Nephron (organoid): ENCODE measurements around the gene PTPRN2.

Experiments used
- H3K27ac Mint-ChIP-seq, 3 experiments: 2 replicates each; pipeline ENCODE4 v1.8.0; 2020; ENCODE audit warnings: mixed read lengths in 3 of 3, mild to moderate bottlenecking in 2 of 3, moderate library complexity in 1 of 3
- H3K27me3 Mint-ChIP-seq: 2 replicates; pipeline ENCODE4 v1.8.0; 2021; ENCODE audit warnings: low read depth, mild to moderate bottlenecking, moderate library complexity, mixed read lengths
- H3K36me3 Mint-ChIP-seq: 2 replicates; pipeline ENCODE4 v1.8.0; 2020; ENCODE audit warnings: low read depth, mixed read lengths
- H3K4me1 Mint-ChIP-seq: 2 replicates; pipeline ENCODE4 v1.8.0; 2020; ENCODE audit warnings: mixed read lengths
- H3K4me3 Mint-ChIP-seq, 3 experiments: 2 replicates each; pipeline ENCODE4 v1.8.0; 2020; ENCODE audit warnings: mild to moderate bottlenecking in 3 of 3, mixed read lengths in 3 of 3, moderate library complexity in 2 of 3
- H3K9me3 Mint-ChIP-seq: 2 replicates; pipeline ENCODE4 v1.8.0; 2020; ENCODE audit warnings: mixed read lengths
- TF ChIP-seq, protein P1 (sequence below), 3 experiments: fragments of 200-600 bp; sonication (generic); IDR thresholded peaks; one replicate each; pipeline ENCODE4 v1.5.0; 2021; ENCODE audit warnings: antibody characterized with exemption in 3 of 3; ENCODE audit not compliant: unreplicated experiment in 3 of 3

Gene PTPRN2

GRCh38 chr7:157692460-157693011 is 895.1 kb downstream of the PTPRN2 start:
- Mint-ChIP-seq H3K36me3 (no peaks in the 10 kb centered on the region), H3K9me3 (peaks cover 5% of the 10 kb centered on the region), H3K27me3 (peaks cover 71% of the 10 kb centered on the region), H3K4me1 (peaks cover 10% of the 10 kb centered on the region), H3K4me3 (peak overlapping the region; percentile 62 to 66 (median 65)), H3K27ac (no peak overlapping the region)
- TF ChIP-seq, protein P1, sequence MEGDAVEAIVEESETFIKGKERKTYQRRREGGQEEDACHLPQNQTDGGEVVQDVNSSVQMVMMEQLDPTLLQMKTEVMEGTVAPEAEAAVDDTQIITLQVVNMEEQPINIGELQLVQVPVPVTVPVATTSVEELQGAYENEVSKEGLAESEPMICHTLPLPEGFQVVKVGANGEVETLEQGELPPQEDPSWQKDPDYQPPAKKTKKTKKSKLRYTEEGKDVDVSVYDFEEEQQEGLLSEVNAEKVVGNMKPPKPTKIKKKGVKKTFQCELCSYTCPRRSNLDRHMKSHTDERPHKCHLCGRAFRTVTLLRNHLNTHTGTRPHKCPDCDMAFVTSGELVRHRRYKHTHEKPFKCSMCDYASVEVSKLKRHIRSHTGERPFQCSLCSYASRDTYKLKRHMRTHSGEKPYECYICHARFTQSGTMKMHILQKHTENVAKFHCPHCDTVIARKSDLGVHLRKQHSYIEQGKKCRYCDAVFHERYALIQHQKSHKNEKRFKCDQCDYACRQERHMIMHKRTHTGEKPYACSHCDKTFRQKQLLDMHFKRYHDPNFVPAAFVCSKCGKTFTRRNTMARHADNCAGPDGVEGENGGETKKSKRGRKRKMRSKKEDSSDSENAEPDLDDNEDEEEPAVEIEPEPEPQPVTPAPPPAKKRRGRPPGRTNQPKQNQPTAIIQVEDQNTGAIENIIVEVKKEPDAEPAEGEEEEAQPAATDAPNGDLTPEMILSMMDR (IDR thresholded peaks at IDR 0.05; ENCODE audit: unreplicated experiment in 3 of 3) = no peak

DNA sequence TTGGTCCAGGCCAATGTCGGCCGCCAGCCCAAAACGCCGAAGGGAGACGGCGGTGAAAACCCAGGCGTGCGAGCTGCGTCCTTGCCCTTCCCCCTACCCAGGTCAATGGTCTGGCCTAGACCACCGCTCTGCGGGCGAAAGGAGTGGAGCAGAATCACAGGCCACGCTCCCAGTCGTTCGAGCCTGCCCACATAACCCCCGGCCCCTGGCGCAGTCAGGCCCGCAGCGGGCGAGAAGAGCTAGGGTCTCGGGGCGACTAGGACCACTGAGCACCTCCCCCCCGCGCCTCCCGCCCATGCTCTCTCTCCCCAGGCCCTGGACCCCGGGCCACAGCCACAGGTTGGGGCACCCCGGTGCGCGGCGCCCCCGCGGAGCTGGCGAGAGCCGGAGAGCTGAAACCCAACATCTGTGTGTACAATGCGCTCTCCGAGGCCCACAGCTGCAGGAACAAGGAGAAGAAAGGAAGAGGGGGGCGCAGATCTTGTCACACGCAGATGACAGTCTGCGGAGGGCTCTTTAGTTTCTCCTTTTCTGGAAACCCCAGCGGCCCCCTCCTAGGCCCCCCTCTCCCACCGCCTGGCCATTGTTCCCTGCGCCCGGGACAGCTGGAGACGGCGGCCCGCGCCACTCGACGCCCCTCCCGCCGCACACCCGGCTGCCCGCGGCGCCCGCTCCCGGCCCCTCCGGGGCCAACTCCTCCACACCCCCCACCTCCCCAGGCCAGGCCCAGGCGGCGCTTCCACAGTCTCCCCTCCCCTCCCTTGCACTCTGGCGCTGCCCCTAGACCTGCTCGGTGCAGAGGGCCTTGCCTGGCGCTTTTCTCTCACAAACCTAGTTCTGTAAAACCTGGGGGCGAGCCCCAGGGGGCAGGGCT is 895.8 kb downstream of the PTPRN2 start:
- TF ChIP-seq, protein P1 (IDR thresholded peaks at IDR 0.05; ENCODE audit: unreplicated experiment in 3 of 3) = no peak
- H3K27ac Mint-ChIP-seq = no peak overlapping the region
- H3K4me1 Mint-ChIP-seq = peaks cover 10% of the 10 kb centered on the region
- H3K4me3 Mint-ChIP-seq = peak overlapping the region; percentile 70 to 84 (median 84)
- no peaks in the 10 kb centered on the region for H3K36me3 Mint-ChIP-seq
- H3K9me3 Mint-ChIP-seq = peaks cover 5% of the 10 kb centered on the region
- peaks cover 78% of the 10 kb centered on the region for H3K27me3 Mint-ChIP-seq

DNA sequence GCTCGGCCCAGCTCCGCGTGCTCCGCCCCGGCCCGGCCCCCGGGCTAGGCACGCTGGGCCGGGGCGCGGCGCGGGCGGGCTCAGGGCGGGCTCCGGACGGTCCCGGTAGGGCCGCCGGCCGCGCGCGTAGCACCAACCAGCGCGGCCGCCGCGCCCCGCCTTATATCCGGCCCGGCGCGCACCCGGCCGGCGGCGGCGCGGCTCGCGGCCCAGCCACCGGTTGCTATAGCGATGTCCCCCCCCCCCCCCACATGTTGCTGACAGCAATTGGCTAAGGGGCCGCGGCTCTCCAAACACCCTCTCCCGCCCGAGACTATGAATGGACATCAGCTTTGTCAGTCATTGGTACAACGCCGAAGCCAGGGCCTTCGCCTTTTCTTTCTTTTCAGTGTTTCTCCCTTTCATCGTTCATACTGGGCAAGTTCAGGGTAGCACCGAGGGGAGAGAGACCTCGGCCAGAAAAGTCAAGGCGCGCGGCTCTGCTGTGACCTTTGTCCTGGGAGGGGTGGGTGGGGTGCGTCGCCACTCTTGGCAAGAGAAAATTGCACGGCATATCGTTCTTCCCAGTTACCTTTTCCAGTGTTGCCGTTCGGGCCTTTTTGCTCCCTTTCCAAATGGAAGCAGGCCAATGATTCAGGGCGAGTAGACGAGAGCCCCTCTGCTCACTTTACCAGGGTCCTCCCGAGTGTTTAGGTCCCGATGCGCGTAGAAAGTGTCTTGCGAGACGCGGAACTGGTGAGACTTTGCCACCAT is 896.6 kb downstream of the PTPRN2 start:
- peaks cover 10% of the 10 kb centered on the region for H3K4me1 Mint-ChIP-seq
- TF ChIP-seq, protein P1 (IDR thresholded peaks at IDR 0.05; ENCODE audit: unreplicated experiment in 3 of 3) = no peak
- H3K27me3 Mint-ChIP-seq = peaks cover 86% of the 10 kb centered on the region
- no peaks in the 10 kb centered on the region for H3K36me3 Mint-ChIP-seq
- H3K9me3 Mint-ChIP-seq = peaks cover 5% of the 10 kb centered on the region
- H3K27ac Mint-ChIP-seq = no peak overlapping the region
- H3K4me3 Mint-ChIP-seq = peak overlapping the region; percentile 70 to 84 (median 84)

DNA sequence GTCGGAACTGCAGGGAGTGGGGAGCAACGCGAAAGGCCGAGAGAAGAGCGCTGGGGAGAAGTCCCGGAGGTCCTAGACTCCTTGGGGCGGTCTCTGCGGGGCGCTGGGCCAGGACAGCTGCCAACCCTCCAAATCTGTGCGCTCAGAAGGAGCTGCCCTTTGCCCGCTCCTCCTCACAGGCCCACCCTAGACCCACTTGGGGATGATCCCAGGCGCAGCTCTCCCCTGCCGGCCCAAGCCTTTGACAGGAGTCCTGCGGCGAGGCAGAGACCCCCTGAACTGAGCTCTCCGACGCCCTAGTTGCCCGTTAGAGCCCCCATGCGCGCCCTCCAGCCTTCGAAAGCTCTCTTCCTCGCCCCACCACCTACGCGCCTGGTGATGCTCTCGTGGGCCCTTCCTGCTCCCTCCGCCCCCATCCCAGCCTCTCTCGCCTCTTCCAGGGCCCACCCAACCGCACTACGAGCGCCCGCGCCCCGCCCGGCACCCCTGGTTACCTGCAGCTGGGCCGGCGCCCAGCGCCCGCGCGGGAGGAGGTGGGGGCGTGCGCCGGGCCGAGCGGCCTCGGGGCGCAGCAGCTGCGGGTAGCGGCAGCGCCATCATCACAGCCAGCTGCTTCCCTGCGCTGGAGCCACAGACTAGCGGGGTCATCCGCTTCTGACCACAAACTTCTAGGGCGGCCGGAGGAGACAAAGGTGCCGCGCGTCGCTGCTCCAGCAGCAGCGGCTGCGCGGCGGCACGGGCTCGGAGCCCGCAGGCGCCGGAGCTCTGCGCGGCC is 897.4 kb downstream of the PTPRN2 start:
- TF ChIP-seq, protein P1 (IDR thresholded peaks at IDR 0.05; ENCODE audit: unreplicated experiment in 3 of 3) = no peak
- Mint-ChIP-seq H3K27ac (no peak overlapping the region), H3K27me3 (peaks cover 89% of the 10 kb centered on the region), H3K9me3 (peaks cover 3% of the 10 kb centered on the region), H3K36me3 (no peaks in the 10 kb centered on the region), H3K4me1 (peaks cover 10% of the 10 kb centered on the region), H3K4me3 (peak overlapping the region; percentile 72 to 76 (median 75))

GRCh38 chr7:157689269-157690057 is 898.2 kb downstream of the PTPRN2 start:
- no peak overlapping the region for H3K27ac Mint-ChIP-seq
- H3K4me3 Mint-ChIP-seq = peak overlapping the region; percentile 54 to 76 (median 67)

More at GRCh38 chr7:157689269-157690057, 898.2 kb downstream of the PTPRN2 start:
- Mint-ChIP-seq H3K4me1 (peaks cover 10% of the 10 kb centered on the region), H3K9me3 (peaks cover 2% of the 10 kb centered on the region), H3K27me3 (peaks cover 82% of the 10 kb centered on the region), H3K36me3 (no peaks in the 10 kb centered on the region)
- TF ChIP-seq, protein P1 (IDR thresholded peaks at IDR 0.05; ENCODE audit: unreplicated experiment in 3 of 3) = no peak
